IMR-90 (cell line): ENCODE results near the gene MBOAT2. TPM values are rescaled to one million over a fixed set of nuclear protein-coding genes. Genes with fewer than 3 reads are reported as not detected.

Experiments used
- ATAC-seq: fragments of 200-7000 bp; cut with Tn5 transposase; 2 replicates; pipeline ENCODE4 v1.9.1; 2020; ENCODE audit warnings: low read depth, mild to moderate bottlenecking, moderate library complexity
- BruUV-seq: library from RNA; stranded (reverse); fragments of 400-500 nt; replicated peaks from 2 replicates; lab custom pipeline; 2021; lab: Mats Ljungman, UMichigan
- CTCF ChIA-PET: fragments of 300-600 bp; formaldehyde crosslinking; extraction: SDS; loops from one replicate; lab custom pipeline; 2021; ENCODE audit warnings: antibody characterized with exemption; lab: Yijun Ruan, JAX
- POLR2A ChIA-PET: fragments of 300-600 bp; sonication (Branson Sonifier 250); formaldehyde crosslinking; loops from one replicate; lab custom pipeline; 2022; ENCODE audit warnings: antibody characterized with exemption; ENCODE audit not compliant: unreplicated experiment; lab: Charles Lee
- DNase-seq: peaks from one replicate; pipeline ENCODE4 v3.0.0; 2013
- H2AFZ ChIP-seq: replicated peaks from 2 replicates; pipeline ENCODE3; 2013; ENCODE audit warnings: low read length, mild to moderate bottlenecking; ENCODE audit not compliant: poor library complexity
- H2AK5ac ChIP-seq: 2 replicates; pipeline ENCODE4 v1.6.1; 2013; ENCODE audit warnings: low read depth, low read length, inconsistent platforms
- H2AK9ac ChIP-seq: replicated peaks from 2 replicates; pipeline ENCODE3; 2013; ENCODE audit warnings: mild to moderate bottlenecking, low read depth, low read length, moderate library complexity; ENCODE audit not compliant: poor library complexity
- H2BK120ac ChIP-seq: 2 replicates; pipeline ENCODE4 v1.6.1; 2013; ENCODE audit warnings: low read depth, low read length, inconsistent platforms
- H2BK15ac ChIP-seq: 3 replicates; pipeline ENCODE4 v1.6.1; 2013; ENCODE audit warnings: low read depth, low read length, inconsistent platforms
- H2BK20ac ChIP-seq: 2 replicates; pipeline ENCODE4 v1.6.1; 2013; ENCODE audit warnings: low read depth, mild to moderate bottlenecking, inconsistent platforms, low read length, moderate library complexity
- H2BK5ac ChIP-seq: 2 replicates; pipeline ENCODE4 v1.6.1; 2013; ENCODE audit warnings: mild to moderate bottlenecking, low read depth, low read length, inconsistent platforms; ENCODE audit not compliant: poor library complexity, severe bottlenecking
- H3K14ac ChIP-seq: replicated peaks from 2 replicates; pipeline ENCODE4 v1.6.1; 2013; ENCODE audit warnings: low read depth, low read length, inconsistent platforms
- H3K18ac ChIP-seq: 2 replicates; pipeline ENCODE4 v1.6.1; 2013; ENCODE audit warnings: low read depth, low read length, control low read depth
- H3K23ac ChIP-seq: 2 replicates; pipeline ENCODE4 v1.6.1; 2013; ENCODE audit warnings: low read depth, low read length, inconsistent platforms
- H3K27ac ChIP-seq: 2 replicates; pipeline ENCODE4 v1.5.1; 2013; ENCODE audit warnings: mild to moderate bottlenecking, control low read depth, low read length; ENCODE audit not compliant: insufficient read depth
- H3K27me3 ChIP-seq: 2 replicates; pipeline ENCODE4 v1.6.1; 2013; ENCODE audit warnings: low read length; ENCODE audit not compliant: control insufficient read depth, insufficient read depth
- H3K36me3 ChIP-seq: 2 replicates; pipeline ENCODE4 v1.6.1; 2013; ENCODE audit warnings: low read length, mixed read lengths; ENCODE audit not compliant: control insufficient read depth, insufficient read depth
- H3K4ac ChIP-seq: 2 replicates; pipeline ENCODE4 v1.6.1; 2013; ENCODE audit warnings: low read depth, low read length, inconsistent platforms
- H3K4me1 ChIP-seq: 2 replicates; pipeline ENCODE4 v1.6.1; 2013; ENCODE audit warnings: low read length, mixed read lengths; ENCODE audit not compliant: control insufficient read depth, insufficient read depth
- H3K4me2 ChIP-seq: 2 replicates; pipeline ENCODE4 v1.6.1; 2013; ENCODE audit warnings: low read depth, mild to moderate bottlenecking, control low read depth, low read length, moderate library complexity
- H3K4me3 ChIP-seq: 2 replicates; pipeline ENCODE4 v1.5.1; 2013; ENCODE audit warnings: low read depth, mild to moderate bottlenecking, control low read depth, low read length, moderate library complexity; ENCODE audit not compliant: insufficient read depth
- H3K56ac ChIP-seq: 2 replicates; pipeline ENCODE4 v1.6.1; 2013; ENCODE audit warnings: low read length, inconsistent platforms; ENCODE audit not compliant: insufficient read depth; ENCODE audit errors: extremely low read depth
- H3K79me1 ChIP-seq, 2 experiments: 2 replicates each; pipeline ENCODE4 v1.6.1; 2013; ENCODE audit warnings: low read length in 2 of 2, inconsistent platforms in 1 of 2, low read depth in 1 of 2
- H3K9ac ChIP-seq: 2 replicates; pipeline ENCODE4 v1.6.1; 2013; ENCODE audit warnings: low read depth, low read length, control low read depth
- H3K9me1 ChIP-seq: 2 replicates; pipeline ENCODE4 v1.6.1; 2013; ENCODE audit warnings: low read length, inconsistent platforms; ENCODE audit not compliant: insufficient read depth
- H3K9me3 ChIP-seq: 2 replicates; pipeline ENCODE4 v1.6.1; 2013; ENCODE audit warnings: low read length; ENCODE audit not compliant: control insufficient read depth, insufficient read depth
- H4K20me1 ChIP-seq: 2 replicates; pipeline ENCODE4 v1.6.1; 2013; ENCODE audit warnings: low read length, inconsistent platforms; ENCODE audit not compliant: insufficient read depth
- H4K5ac ChIP-seq: 2 replicates; pipeline ENCODE4 v1.6.1; 2013; ENCODE audit warnings: mild to moderate bottlenecking, low read depth, low read length, control low read depth
- H4K8ac ChIP-seq, 2 experiments: 2 replicates each; pipeline ENCODE4 v1.6.1; 2013; ENCODE audit warnings: low read depth in 2 of 2, low read length in 2 of 2, control low read depth in 1 of 2, inconsistent platforms in 1 of 2
- H4K91ac ChIP-seq: 2 replicates; pipeline ENCODE4 v1.6.1; 2013; ENCODE audit warnings: low read depth, low read length, inconsistent platforms; ENCODE audit not compliant: insufficient read depth
- BHLHE40 ChIP-seq: fragments of 150-350 bp; IDR thresholded peaks from 2 replicates; pipeline ENCODE4 v1.6.1; 2016; ENCODE audit warnings: mild to moderate bottlenecking, low read depth, low read length
- CEBPB ChIP-seq: IDR thresholded peaks from 2 replicates; pipeline ENCODE4 v1.6.1; 2012; ENCODE audit warnings: low read depth, low read length, improper control_type of control experiment
- CHD1 ChIP-seq: IDR thresholded peaks from 2 replicates; pipeline ENCODE4 v1.6.1; 2012; ENCODE audit warnings: low read depth, low read length, improper control_type of control experiment
- FOS ChIP-seq: fragments of 150-350 bp; IDR thresholded peaks from 2 replicates; pipeline ENCODE4 v1.6.1; 2016; ENCODE audit warnings: low read depth, low read length
- MAFK ChIP-seq: IDR thresholded peaks from 2 replicates; pipeline ENCODE4 v1.6.1; 2012; ENCODE audit warnings: low read depth, low read length, improper control_type of control experiment
- MAZ ChIP-seq: IDR thresholded peaks from 2 replicates; pipeline ENCODE4 v1.6.1; 2012; ENCODE audit warnings: low read depth, mild to moderate bottlenecking, low read length, improper control_type of control experiment, moderate library complexity, borderline replicate concordance
- MXI1 ChIP-seq: IDR thresholded peaks from 2 replicates; pipeline ENCODE4 v1.6.1; 2012; ENCODE audit warnings: low read depth, mild to moderate bottlenecking, low read length, moderate library complexity, borderline replicate concordance
- NFE2L2 ChIP-seq: fragments of 150-350 bp; IDR thresholded peaks from 2 replicates; pipeline ENCODE4 v1.6.1; 2016; ENCODE audit warnings: low read depth, mild to moderate bottlenecking, low read length
- POLR2A ChIP-seq: IDR thresholded peaks from 2 replicates; pipeline ENCODE4 v1.6.1; 2012; ENCODE audit warnings: mild to moderate bottlenecking, low read depth, low read length
- RAD21 ChIP-seq: IDR thresholded peaks from 2 replicates; pipeline ENCODE4 v1.6.1; 2012; ENCODE audit warnings: low read length, improper control_type of control experiment
- RFX5 ChIP-seq: IDR thresholded peaks from 2 replicates; pipeline ENCODE4 v1.8.0; 2012; ENCODE audit warnings: low read depth, mild to moderate bottlenecking, low read length, moderate library complexity
- WGBS, 2 experiments: methylation state at CpG; one replicate each; pipeline versions ENCODE4 v1.1.5 to v1.1.7; 2013; ENCODE audit warnings: missing lambda C conversion rate in 2 of 2; ENCODE audit not compliant: insufficient read length in 1 of 2; ENCODE audit errors: extremely low coverage in 2 of 2; 5-methylcytosine and 5-hydroxymethylcytosine counted together
- dilution Hi-C: fragments of 300-500 bp; cut with HindIII; formaldehyde crosslinking; loops from one replicate; pipeline ENCODE4 v1.14.3; 2018; ENCODE audit warnings: low sequenced_read_pairs; ENCODE audit not compliant: unreplicated experiment
- in situ Hi-C: fragments of 300-500 bp; cut with MboI; formaldehyde crosslinking; loops from 3 replicates; pipeline ENCODE4 v1.14.3; 2019; ENCODE audit warnings: low sequenced_read_pairs, inconsistent platforms, mixed read lengths
- intact Hi-C: fragments of 100-400 bp; cut with micrococcal nuclease; formaldehyde crosslinking; loops from 2 replicates; pipeline ENCODE4 v1.10.0; 2022
- polyA plus RNA-seq, 3 experiments: library from polyadenylated mRNA; depleted of rRNA; stranded (reverse); fragments of >200 nt; gene quantifications; 2 replicates each; pipeline ENCODE4 v1.2.3, GENCODE V29; 2012; ENCODE audit warnings: low replicate concordance in 1 of 3
- total RNA-seq: library from RNA; depleted of rRNA; stranded (reverse); fragments of >200 nt; gene quantifications from 2 replicates; pipeline ENCODE4 v1.2.3, GENCODE V29; 2012
- TF ChIP-seq, protein P1 (sequence below): fragments of 150-350 bp; IDR thresholded peaks from 2 replicates; pipeline ENCODE4 v1.6.1; 2016; ENCODE audit warnings: low read depth, mild to moderate bottlenecking, low read length, moderate library complexity, borderline replicate concordance
- TF ChIP-seq, protein P2 (sequence below): conservative IDR thresholded peaks from 2 replicates; pipeline ENCODE4 v1.5.1; 2012; ENCODE audit warnings: mild to moderate bottlenecking, low read depth, low read length, improper control_type of control experiment
- TF ChIP-seq, protein P3 (sequence below): fragments of 150-350 bp; IDR thresholded peaks from 2 replicates; pipeline ENCODE4 v1.6.1; 2017; ENCODE audit warnings: mild to moderate bottlenecking, antibody characterized with exemption, low read length, low read depth

MBOAT2 gene
- total and polyA plus RNA-seq, 2 of the 4 experiments (the other 2 are of a cell fraction) = 33.9 to 102 TPM

DNA sequence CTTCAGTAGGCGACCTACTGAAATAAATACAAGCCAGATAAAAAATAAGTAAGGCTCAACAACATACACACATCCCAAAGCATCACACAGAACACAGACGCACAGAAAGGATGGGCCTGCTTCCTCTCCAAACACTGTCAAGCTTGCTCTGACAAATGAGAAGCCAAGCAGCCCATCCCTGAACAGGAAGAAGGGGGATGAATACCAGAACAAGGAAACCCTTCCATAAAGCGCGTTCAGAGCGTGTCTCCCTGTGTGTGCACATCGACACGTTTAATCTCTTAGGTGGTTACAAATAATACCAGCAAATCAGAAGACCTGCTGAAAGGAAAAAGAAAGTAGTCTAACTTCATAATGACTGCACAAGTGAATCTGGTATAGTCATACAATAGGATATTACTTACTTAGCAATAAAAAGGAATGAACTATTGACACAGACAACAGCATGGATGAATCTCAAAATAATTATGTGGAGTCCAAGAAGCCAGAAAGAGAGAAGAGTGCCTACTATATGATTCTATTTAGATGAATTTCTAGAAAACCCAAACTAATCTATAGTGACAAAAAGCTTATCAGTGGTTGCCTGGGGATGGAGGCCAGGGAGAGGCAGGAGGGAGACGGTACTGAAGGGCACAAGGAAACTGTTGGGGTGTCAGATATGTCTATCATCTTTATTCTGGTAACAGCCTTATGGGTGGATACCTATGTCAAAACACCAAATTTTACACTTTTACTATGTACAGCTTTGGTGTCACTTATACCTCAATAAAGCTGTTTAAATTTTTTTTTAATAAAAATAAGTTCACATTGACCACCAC, 26.8 kb downstream of the MBOAT2 start:
- Histone ChIP-seq H3K9me1 (0 out of 2 replicates have a peak, but pooled peaks cover 5% of the 10 kb centered on the region), H3K27me3 (no peaks in the 10 kb centered on the region), H2BK15ac (no peak overlapping the region), H2AFZ (no peak overlapping the region), H3K56ac (no peak overlapping the region), H4K5ac (peak overlapping the region; percentile 2; the same call in 1 of the 2 replicates), H3K4me3 (no peak overlapping the region), H3K4me2 (peak overlapping the region; percentile 47), H3K27ac (no peak overlapping the region), H2AK9ac (no peak overlapping the region), H2AK5ac (no peak overlapping the region), H4K20me1 (peaks cover 7% of the 10 kb centered on the region), H2BK20ac (no peak overlapping the region), H3K36me3 (no peaks in the 10 kb centered on the region), H2BK120ac (no peak overlapping the region), H3K18ac (no peak overlapping the region), H4K91ac (no peak overlapping the region), H3K14ac (0 out of 2 replicates have a peak overlapping the region, but pooled peaks have one; percentile 1), H3K23ac (peak overlapping the region; percentile 62; the same call in 1 of the 2 replicates), H2BK5ac (no peak overlapping the region), H3K9me3 (no peaks in the 10 kb centered on the region), H4K8ac (0 out of 4 replicates have a peak overlapping the region, but pooled peaks of 1 of the 2 experiments have one; percentile 22), H3K4ac (no peak overlapping the region), H3K79me1 (peaks cover 34 to 59% of the 10 kb centered on the region in 2 experiments), H3K4me1 (peaks cover 2% of the 10 kb centered on the region; the same call in 1 of the 2 replicates), H3K9ac (no peak overlapping the region)
- dilution Hi-C loops = no loop called here
- BruUV-seq = no TSS peak
- CTCF ChIA-PET = interaction anchor here (1.1 kb wide), 1 partner anchor 12 kb away, joined by 3 read pairs; no protein-coding TSS in a partner anchor
- DNase-seq = no peak
- no CpG with 5 or more reads among the region's 8 CpGs for WGBS, 2 experiments
- in situ Hi-C loops = no loop called here
- POLR2A ChIA-PET = no interaction called here
- ATAC-seq = peak; percentile 21; the same call in 1 of the 2 replicates
- intact Hi-C loops = no loop called here
- TF ChIP-seq, protein P1, sequence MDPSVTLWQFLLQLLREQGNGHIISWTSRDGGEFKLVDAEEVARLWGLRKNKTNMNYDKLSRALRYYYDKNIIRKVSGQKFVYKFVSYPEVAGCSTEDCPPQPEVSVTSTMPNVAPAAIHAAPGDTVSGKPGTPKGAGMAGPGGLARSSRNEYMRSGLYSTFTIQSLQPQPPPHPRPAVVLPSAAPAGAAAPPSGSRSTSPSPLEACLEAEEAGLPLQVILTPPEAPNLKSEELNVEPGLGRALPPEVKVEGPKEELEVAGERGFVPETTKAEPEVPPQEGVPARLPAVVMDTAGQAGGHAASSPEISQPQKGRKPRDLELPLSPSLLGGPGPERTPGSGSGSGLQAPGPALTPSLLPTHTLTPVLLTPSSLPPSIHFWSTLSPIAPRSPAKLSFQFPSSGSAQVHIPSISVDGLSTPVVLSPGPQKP = no peak
- TF ChIP-seq POLR2A = no peak
- TF ChIP-seq, protein P2, sequence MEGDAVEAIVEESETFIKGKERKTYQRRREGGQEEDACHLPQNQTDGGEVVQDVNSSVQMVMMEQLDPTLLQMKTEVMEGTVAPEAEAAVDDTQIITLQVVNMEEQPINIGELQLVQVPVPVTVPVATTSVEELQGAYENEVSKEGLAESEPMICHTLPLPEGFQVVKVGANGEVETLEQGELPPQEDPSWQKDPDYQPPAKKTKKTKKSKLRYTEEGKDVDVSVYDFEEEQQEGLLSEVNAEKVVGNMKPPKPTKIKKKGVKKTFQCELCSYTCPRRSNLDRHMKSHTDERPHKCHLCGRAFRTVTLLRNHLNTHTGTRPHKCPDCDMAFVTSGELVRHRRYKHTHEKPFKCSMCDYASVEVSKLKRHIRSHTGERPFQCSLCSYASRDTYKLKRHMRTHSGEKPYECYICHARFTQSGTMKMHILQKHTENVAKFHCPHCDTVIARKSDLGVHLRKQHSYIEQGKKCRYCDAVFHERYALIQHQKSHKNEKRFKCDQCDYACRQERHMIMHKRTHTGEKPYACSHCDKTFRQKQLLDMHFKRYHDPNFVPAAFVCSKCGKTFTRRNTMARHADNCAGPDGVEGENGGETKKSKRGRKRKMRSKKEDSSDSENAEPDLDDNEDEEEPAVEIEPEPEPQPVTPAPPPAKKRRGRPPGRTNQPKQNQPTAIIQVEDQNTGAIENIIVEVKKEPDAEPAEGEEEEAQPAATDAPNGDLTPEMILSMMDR = no peak
- TF ChIP-seq, protein P3, sequence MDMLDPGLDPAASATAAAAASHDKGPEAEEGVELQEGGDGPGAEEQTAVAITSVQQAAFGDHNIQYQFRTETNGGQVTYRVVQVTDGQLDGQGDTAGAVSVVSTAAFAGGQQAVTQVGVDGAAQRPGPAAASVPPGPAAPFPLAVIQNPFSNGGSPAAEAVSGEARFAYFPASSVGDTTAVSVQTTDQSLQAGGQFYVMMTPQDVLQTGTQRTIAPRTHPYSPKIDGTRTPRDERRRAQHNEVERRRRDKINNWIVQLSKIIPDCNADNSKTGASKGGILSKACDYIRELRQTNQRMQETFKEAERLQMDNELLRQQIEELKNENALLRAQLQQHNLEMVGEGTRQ = no peak
- TF ChIP-seq BHLHE40 = no peak
- no peak for TF ChIP-seq MAZ
- TF ChIP-seq RAD21 = no peak
- no peak for TF ChIP-seq CHD1
- TF ChIP-seq NFE2L2 = no peak
- no peak for TF ChIP-seq CEBPB
- no peak for TF ChIP-seq MAFK
- TF ChIP-seq RFX5 = no peak
- no peak for TF ChIP-seq FOS
- no peak for TF ChIP-seq MXI1
